HEK293 (cell line): Measurements from ENCODE around the gene CLK2.
A peak's percentile ranks its signal among the peaks of the same experiment; 100 is the strongest.

Source experiments
- CTCF ChIA-PET: fragments of 350-600 bp; formaldehyde crosslinking; extraction: SDS; loops from one replicate; lab custom pipeline; 2021; ENCODE audit warnings: antibody characterized with exemption; lab: Yijun Ruan, JAX
- POLR2A ChIA-PET: fragments of 300-600 bp; formaldehyde crosslinking; extraction: SDS; loops from one replicate; lab custom pipeline; 2020; ENCODE audit warnings: antibody characterized with exemption, inconsistent platforms; lab: Yijun Ruan, JAX
- H3K27ac ChIP-seq: fragments of 200-500 bp; sonication (Bioruptor generic); 2 replicates; pipeline ENCODE4 v1.5.1; 2014; ENCODE audit warnings: low read depth, low read length, control low read depth, inconsistent platforms; ENCODE audit errors: extremely low read depth
- H3K36me3 ChIP-seq, 2 experiments: fragments of 200-500 bp in 1 of 2; sonication (Bioruptor generic) in 1 of 2; 1 replicate in 1 of 2; 2 replicates in 1 of 2; pipeline ENCODE4 v1.5.1; 2014 to 2017; ENCODE audit warnings: inconsistent platforms in 2 of 2, low read length in 2 of 2; ENCODE audit not compliant: control insufficient read depth in 2 of 2, insufficient read depth in 1 of 2
- H3K4me1 ChIP-seq: fragments of 200-500 bp; sonication (Bioruptor generic); 2 replicates; pipeline ENCODE4 v1.5.1; 2014; ENCODE audit warnings: mild to moderate bottlenecking, low read length, inconsistent platforms; ENCODE audit not compliant: control insufficient read depth, insufficient read depth
- H3K4me3 ChIP-seq: 2 replicates; pipeline ENCODE4 v1.5.1; 2011; ENCODE audit warnings: low read depth, mild to moderate bottlenecking, control low read depth, low read length, moderate library complexity
- H3K9me3 ChIP-seq: fragments of 200-500 bp; sonication (Bioruptor generic); 2 replicates; pipeline ENCODE4 v1.5.1; 2014; ENCODE audit warnings: low read depth, low read length, inconsistent platforms; ENCODE audit not compliant: control insufficient read depth, insufficient read depth
- BCL11A ChIP-seq: fragments of 450-650 bp; formaldehyde crosslinking; IDR thresholded peaks from 2 replicates; pipeline ENCODE4 v1.5.1; 2016; ENCODE audit warnings: low read depth, missing biosample characterization, missing genetic modification characterization
- CTCF ChIP-seq: fragments of 450-650 bp; formaldehyde crosslinking; IDR thresholded peaks from 2 replicates; pipeline ENCODE4 v1.5.1; 2016; ENCODE audit warnings: missing biosample characterization, missing genetic modification characterization
- GLIS1 ChIP-seq: fragments of 450-650 bp; formaldehyde crosslinking; IDR thresholded peaks from 2 replicates; pipeline ENCODE4 v1.5.1; 2016; ENCODE audit warnings: missing biosample characterization, missing genetic modification characterization
- KLF9 ChIP-seq: fragments of 450-650 bp; formaldehyde crosslinking; IDR thresholded peaks from 2 replicates; pipeline ENCODE4 v1.5.1; 2016; ENCODE audit warnings: missing biosample characterization, missing genetic modification characterization, low read depth
- OSR2 ChIP-seq: fragments of 450-650 bp; formaldehyde crosslinking; IDR thresholded peaks from 2 replicates; pipeline ENCODE4 v1.5.1; 2016; ENCODE audit warnings: missing biosample characterization, missing genetic modification characterization
- PRDM1 ChIP-seq: fragments of 450-650 bp; formaldehyde crosslinking; IDR thresholded peaks from 2 replicates; pipeline ENCODE4; 2016; ENCODE audit warnings: missing biosample characterization, missing genetic modification characterization
- PRDM4 ChIP-seq: fragments of 450-650 bp; formaldehyde crosslinking; IDR thresholded peaks from 2 replicates; pipeline ENCODE4 v1.5.1; 2017; ENCODE audit warnings: missing biosample characterization, missing genetic modification characterization
- ZBTB10 ChIP-seq: fragments of 450-650 bp; formaldehyde crosslinking; IDR thresholded peaks from 2 replicates; pipeline ENCODE4 v1.5.1; 2016; ENCODE audit warnings: missing biosample characterization, missing genetic modification characterization
- ZFP37 ChIP-seq: fragments of 450-650 bp; formaldehyde crosslinking; IDR thresholded peaks from 2 replicates; pipeline ENCODE4 v1.5.1; 2016; ENCODE audit warnings: missing biosample characterization, missing genetic modification characterization
- ZFP69B ChIP-seq: fragments of 450-650 bp; formaldehyde crosslinking; IDR thresholded peaks from 2 replicates; pipeline ENCODE4 v1.5.1; 2016; ENCODE audit warnings: missing biosample characterization, missing genetic modification characterization
- ZNF311 ChIP-seq: fragments of 450-650 bp; formaldehyde crosslinking; IDR thresholded peaks from 2 replicates; pipeline ENCODE4 v1.5.1; 2017; ENCODE audit warnings: missing biosample characterization, missing genetic modification characterization, borderline replicate concordance
- ZNF350 ChIP-seq: fragments of 450-650 bp; formaldehyde crosslinking; IDR thresholded peaks from 2 replicates; pipeline ENCODE4 v1.5.0; 2017; ENCODE audit warnings: missing biosample characterization, mild to moderate bottlenecking, missing genetic modification characterization
- ZNF362 ChIP-seq: fragments of 450-650 bp; formaldehyde crosslinking; IDR thresholded peaks from 2 replicates; pipeline ENCODE4 v1.5.1; 2016; ENCODE audit warnings: missing biosample characterization, missing genetic modification characterization
- ZNF366 ChIP-seq: fragments of 450-650 bp; formaldehyde crosslinking; conservative IDR thresholded peaks from 2 replicates; pipeline ENCODE4 v1.5.1; 2016; ENCODE audit warnings: missing biosample characterization, missing genetic modification characterization
- ZNF391 ChIP-seq: fragments of 450-650 bp; formaldehyde crosslinking; IDR thresholded peaks from 2 replicates; pipeline ENCODE4 v1.5.1; 2016; ENCODE audit warnings: low read depth, missing biosample characterization, missing genetic modification characterization, borderline replicate concordance
- ZNF433 ChIP-seq: fragments of 450-650 bp; formaldehyde crosslinking; IDR thresholded peaks from 2 replicates; pipeline ENCODE4 v1.5.1; 2016; ENCODE audit warnings: missing biosample characterization, missing genetic modification characterization, low read depth
- ZNF530 ChIP-seq: fragments of 450-650 bp; formaldehyde crosslinking; IDR thresholded peaks from 2 replicates; pipeline ENCODE4 v1.5.1; 2016; ENCODE audit warnings: low read depth, missing biosample characterization, missing genetic modification characterization
- ZNF639 ChIP-seq: fragments of 450-650 bp; formaldehyde crosslinking; IDR thresholded peaks from 2 replicates; pipeline ENCODE4 v1.5.1; 2016; ENCODE audit warnings: missing biosample characterization, missing genetic modification characterization
- ZNF677 ChIP-seq: fragments of 450-650 bp; IDR thresholded peaks from 2 replicates; pipeline ENCODE4 v1.5.0; 2018; ENCODE audit warnings: missing biosample characterization, mild to moderate bottlenecking, missing genetic modification characterization, moderate library complexity
- ZNF692 ChIP-seq: fragments of 450-650 bp; formaldehyde crosslinking; IDR thresholded peaks from 2 replicates; pipeline ENCODE4 v1.5.1; 2016; ENCODE audit warnings: missing biosample characterization, missing genetic modification characterization
- TF ChIP-seq, protein P1 (sequence below): fragments of 450-650 bp; formaldehyde crosslinking; IDR thresholded peaks from 2 replicates; pipeline ENCODE4 v1.5.1; 2016; ENCODE audit warnings: missing biosample characterization, missing genetic modification characterization

Gene CLK2

DNA sequence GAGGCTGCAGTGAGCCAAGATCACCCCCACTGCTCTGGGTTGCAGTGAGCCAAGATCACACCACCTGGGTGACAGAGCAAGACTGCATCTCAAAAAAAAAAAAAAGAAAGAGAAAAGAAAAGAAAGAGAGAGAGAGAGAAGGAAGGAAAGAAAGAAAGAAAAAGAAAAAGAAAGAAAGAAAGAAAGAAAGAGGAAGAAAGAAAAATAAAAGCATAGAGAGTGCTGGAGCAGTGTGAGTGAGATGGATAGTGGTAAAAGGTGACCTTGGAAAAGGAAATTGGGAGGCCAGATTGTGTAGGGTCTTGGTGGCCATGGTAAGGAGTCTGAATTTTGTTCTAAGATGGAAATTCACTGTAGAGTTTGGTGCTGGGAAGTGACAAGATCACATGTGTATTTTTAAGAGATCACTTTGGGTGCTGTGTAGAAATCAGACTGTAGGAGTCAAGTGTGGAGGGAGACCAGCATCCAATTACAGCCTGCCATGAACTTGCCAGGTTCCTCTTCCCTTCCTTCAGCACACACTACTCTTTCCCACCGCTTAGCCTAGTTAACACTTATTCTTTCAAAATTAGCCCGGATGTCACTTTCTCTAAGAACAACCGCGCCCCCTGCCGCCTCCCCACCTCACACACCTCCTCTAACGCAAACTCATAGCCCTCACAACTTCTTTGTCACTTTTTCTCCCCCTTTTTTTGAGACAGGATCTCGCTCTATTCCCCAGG lies 47.0 kb downstream of the CLK2 start:
- Histone ChIP-seq H3K27ac (peak overlapping the region; percentile 65), H3K36me3 (no peaks in the 10 kb centered on the region), H3K9me3 (no peaks in the 10 kb centered on the region), H3K4me1 (peaks cover 3% of the 10 kb centered on the region), H3K4me3 (peak overlapping the region; percentile 53)
- ChIA-PET POLR2A (interaction anchor here (0.6 to 1.8 kb wide), 7 partner anchors 19 to 98 kb away, joined by 3 to 8 read pairs (median 4); partner anchors contain the start of genes SCAMP3 and THBS3), CTCF (interaction anchor here (0.5 to 2.9 kb wide), 21 partner anchors 10 to 770 kb away, joined by 3 to 25 read pairs (median 4); partner anchors contain the start of genes KRTCAP2, MTX1 and THBS3)
- TF ChIP-seq ZBTB10 (tag by site-specific recombination) (0 out of 2 replicates have a peak, but pooled peaks have one; percentile 36), GLIS1 (tag by site-specific recombination) (peak; percentile 13; the same call in 1 of the 2 replicates), CTCF (tag by site-specific recombination) (peak; percentile 94), ZNF677 (tag by site-specific recombination) (no peak), OSR2 (tag by site-specific recombination) (no peak), ZNF692 (0 out of 2 replicates have a peak, but pooled peaks have one; percentile 12), ZNF350 (tag by site-specific recombination) (no peak), ZNF639 (tag by site-specific recombination) (peak; percentile 37; the same call in 1 of the 2 replicates), ZNF362 (0 out of 2 replicates have a peak, but pooled peaks have one; percentile 54), KLF9 (peak; percentile 58; the same call in 1 of the 2 replicates), ZNF311 (tag by site-specific recombination) (no peak), ZFP69B (tag by site-specific recombination) (peak; percentile 21; the same call in 1 of the 2 replicates), PRDM1 (tag by site-specific recombination) (peak; percentile 98), BCL11A (tag by site-specific recombination) (no peak), ZNF530 (tag by site-specific recombination) (no peak), ZNF366 (tag by site-specific recombination) (peak; percentile 95), ZNF391 (peak; percentile 85; the same call in 1 of the 2 replicates), ZFP37 (tag by site-specific recombination) (peak; percentile 39; the same call in 1 of the 2 replicates), PRDM4 (tag by site-specific recombination) (0 out of 2 replicates have a peak, but pooled peaks have one; percentile 8), ZNF433 (tag by site-specific recombination) (no peak)
- TF ChIP-seq, protein P1, sequence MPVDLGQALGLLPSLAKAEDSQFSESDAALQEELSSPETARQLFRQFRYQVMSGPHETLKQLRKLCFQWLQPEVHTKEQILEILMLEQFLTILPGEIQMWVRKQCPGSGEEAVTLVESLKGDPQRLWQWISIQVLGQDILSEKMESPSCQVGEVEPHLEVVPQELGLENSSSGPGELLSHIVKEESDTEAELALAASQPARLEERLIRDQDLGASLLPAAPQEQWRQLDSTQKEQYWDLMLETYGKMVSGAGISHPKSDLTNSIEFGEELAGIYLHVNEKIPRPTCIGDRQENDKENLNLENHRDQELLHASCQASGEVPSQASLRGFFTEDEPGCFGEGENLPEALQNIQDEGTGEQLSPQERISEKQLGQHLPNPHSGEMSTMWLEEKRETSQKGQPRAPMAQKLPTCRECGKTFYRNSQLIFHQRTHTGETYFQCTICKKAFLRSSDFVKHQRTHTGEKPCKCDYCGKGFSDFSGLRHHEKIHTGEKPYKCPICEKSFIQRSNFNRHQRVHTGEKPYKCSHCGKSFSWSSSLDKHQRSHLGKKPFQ: 0 out of 2 replicates have a peak, but pooled peaks have one; percentile 68
